PC-9 (cell line): ENCODE results near the gene RAB31. TPM values are rescaled to one million over a fixed set of nuclear protein-coding genes. Genes with fewer than 3 reads are reported as not detected.

ENCODE experiments used
- BruUV-seq: library from RNA; stranded (reverse); fragments of 400-500 nt; replicated peaks from 2 replicates; lab custom pipeline; 2021; lab: Mats Ljungman, UMichigan
- CTCF ChIA-PET: fragments of 300-600 bp; sonication (Branson Sonifier 250); formaldehyde crosslinking; loops from one replicate; lab custom pipeline; 2022; ENCODE audit warnings: antibody characterized with exemption; lab: Charles Lee
- POLR2A ChIA-PET: fragments of 300-600 bp; sonication (Branson Sonifier 250); formaldehyde crosslinking; loops from one replicate; lab custom pipeline; 2022; ENCODE audit warnings: antibody characterized with exemption; ENCODE audit not compliant: unreplicated experiment; lab: Charles Lee
- DNase-seq, 2 experiments: peaks; one replicate each; pipeline versions ENCODE4 v3.0.0 to v3.0.0-alpha.2; 2015 to 2022; ENCODE audit warnings: mixed read lengths in 1 of 2
- H2AFZ ChIP-seq: fragments of 200-600 bp; sonication (generic); 2 replicates; pipeline ENCODE4 v1.8.1; 2017; ENCODE audit warnings: antibody characterized with exemption
- H3F3A ChIP-seq: fragments of 200-600 bp; sonication (generic); 2 replicates; pipeline ENCODE4 v1.8.1; 2017; ENCODE audit warnings: antibody characterized with exemption, mild to moderate bottlenecking, low read depth; ENCODE audit not compliant: insufficient read depth
- H3K27ac ChIP-seq: fragments of 200-600 bp; sonication (generic); 2 replicates; pipeline ENCODE4 v1.6.1; 2016; ENCODE audit warnings: mixed run types
- H3K27me3 ChIP-seq: fragments of 200-600 bp; sonication (generic); 2 replicates; pipeline ENCODE4 v1.6.1; 2016; ENCODE audit warnings: low read depth, mixed run types; ENCODE audit not compliant: insufficient read depth
- H3K36me3 ChIP-seq: fragments of 200-600 bp; sonication (generic); 2 replicates; pipeline ENCODE4 v1.6.1; 2016; ENCODE audit warnings: low read depth, mixed run types
- H3K4me1 ChIP-seq: fragments of 200-600 bp; sonication (generic); replicated peaks from 2 replicates; pipeline ENCODE4 v1.6.1; 2016; ENCODE audit warnings: mixed run types; ENCODE audit not compliant: insufficient read depth
- H3K4me2 ChIP-seq: fragments of 200-600 bp; sonication (generic); 2 replicates; pipeline ENCODE4 v1.6.1; 2017; ENCODE audit warnings: mixed run types
- H3K4me3 ChIP-seq: fragments of 200-600 bp; sonication (generic); 2 replicates; pipeline ENCODE4 v1.6.1; 2016; ENCODE audit warnings: mixed run types
- H3K79me2 ChIP-seq: fragments of 200-600 bp; sonication (generic); 2 replicates; pipeline ENCODE4 v1.6.1; 2017; ENCODE audit warnings: low read depth, mixed run types
- H3K9me2 ChIP-seq: fragments of 200-600 bp; sonication (generic); 2 replicates; pipeline ENCODE4 v1.8.1; 2017; ENCODE audit warnings: mild to moderate bottlenecking; ENCODE audit not compliant: insufficient read depth
- H3K9me3 ChIP-seq: fragments of 200-600 bp; sonication (generic); 2 replicates; pipeline ENCODE4 v1.8.1; 2016; ENCODE audit warnings: low read depth; ENCODE audit not compliant: insufficient read depth
- H4K20me1 ChIP-seq: fragments of 200-600 bp; sonication (generic); 2 replicates; pipeline ENCODE4 v1.8.1; 2017; ENCODE audit not compliant: insufficient read depth
- CTCF ChIP-seq: fragments of 200-600 bp; sonication (generic); conservative IDR thresholded peaks from 2 replicates; pipeline ENCODE4 v1.6.1; 2017; ENCODE audit warnings: mixed run types, antibody characterized with exemption, mild to moderate bottlenecking, moderate library complexity
- EZH2 ChIP-seq: fragments of 200-600 bp; sonication (generic); IDR thresholded peaks from 2 replicates; pipeline ENCODE4 v1.8.0; 2017; ENCODE audit warnings: antibody characterized with exemption, low read depth
- intact Hi-C: fragments of 100-400 bp; cut with micrococcal nuclease; formaldehyde crosslinking; loops from one replicate; pipeline ENCODE4 v1.10.0; 2022; ENCODE audit not compliant: unreplicated experiment
- total RNA-seq: library from RNA; stranded (reverse); gene quantifications from 2 replicates; pipeline ENCODE4 v1.2.3, GENCODE V29; 2021

The RAB31 gene
- total RNA-seq, 1 experiment from 2014 or later = 51.0 TPM

GRCh38 chr18:9841752-9842151 is 133.7 kb downstream of the RAB31 start:
- ChIA-PET POLR2A (no interaction called here), CTCF (no interaction called here)
- peak in 1 of 2 experiments; percentile 8 for DNase-seq
- intact Hi-C loops = no loop called here
- no peaks in the 10 kb centered on the region for H3K9me2 ChIP-seq
- H4K20me1 ChIP-seq = no peaks in the 10 kb centered on the region
- no peaks in the 10 kb centered on the region for H3K79me2 ChIP-seq
- H3F3A ChIP-seq = peaks cover 20% of the 10 kb centered on the region
- peaks cover 6% of the 10 kb centered on the region; the same call in 1 of the 2 replicates for H3K36me3 ChIP-seq
- H3K4me1 ChIP-seq = peaks cover 31% of the 10 kb centered on the region
- no TSS peak for BruUV-seq
- no peak overlapping the region for H3K4me2 ChIP-seq
- H2AFZ ChIP-seq = no peak overlapping the region
- H3K27me3 ChIP-seq = no peaks in the 10 kb centered on the region
- TF ChIP-seq CTCF = no peak
- no peak for TF ChIP-seq EZH2
- H3K27ac ChIP-seq = no peak overlapping the region
- no peak overlapping the region for H3K4me3 ChIP-seq
- no peaks in the 10 kb centered on the region for H3K9me3 ChIP-seq

- no peaks in the 10 kb centered on the region for H3K9me3 ChIP-seq
- H4K20me1 ChIP-seq = no peaks in the 10 kb centered on the region
- H3K4me2 ChIP-seq = no peak overlapping the region
- ChIA-PET CTCF (no interaction called here), POLR2A (no interaction called here)
- H3K27me3 ChIP-seq = no peaks in the 10 kb centered on the region
- no peak overlapping the region for H3K4me3 ChIP-seq
- intact Hi-C loops = no loop called here
- DNase-seq = peak in 1 of 2 experiments; percentile 11
- no peak for TF ChIP-seq CTCF
- no peak for TF ChIP-seq EZH2
- no TSS peak for BruUV-seq
- no peaks in the 10 kb centered on the region for H3K9me2 ChIP-seq
- H3K36me3 ChIP-seq = peaks cover 7% of the 10 kb centered on the region; the same call in 1 of the 2 replicates
- H3F3A ChIP-seq = peaks cover 20% of the 10 kb centered on the region
- H3K79me2 ChIP-seq = no peaks in the 10 kb centered on the region
- no peak overlapping the region for H2AFZ ChIP-seq
- H3K4me1 ChIP-seq = peaks cover 30% of the 10 kb centered on the region
- H3K27ac ChIP-seq = no peak overlapping the region
These were observed 134.3 kb downstream of the RAB31 start for GRCh38 chr18:9842448-9842847.

GRCh38 chr18:9845256-9845655 is 137.2 kb downstream of the RAB31 start:
- peaks cover 13% of the 10 kb centered on the region; the same call in 1 of the 2 replicates for H3K36me3 ChIP-seq
- CTCF ChIA-PET = no interaction called here

More at GRCh38 chr18:9845256-9845655, 137.2 kb downstream of the RAB31 start:
- TF ChIP-seq EZH2 (no peak), CTCF (no peak)
- Histone ChIP-seq H2AFZ (no peak overlapping the region), H3K27ac (no peak overlapping the region), H3K9me2 (no peaks in the 10 kb centered on the region), H3K4me3 (no peak overlapping the region), H3K27me3 (no peaks in the 10 kb centered on the region), H4K20me1 (no peaks in the 10 kb centered on the region), H3K79me2 (peaks cover under 1% of the 10 kb centered on the region; the same call in 1 of the 2 replicates), H3K4me2 (no peak overlapping the region), H3K4me1 (peaks cover 37% of the 10 kb centered on the region), H3F3A (peaks cover 38% of the 10 kb centered on the region), H3K9me3 (no peaks in the 10 kb centered on the region)
- POLR2A ChIA-PET = interaction anchor here (0.6 kb wide), 1 partner anchor 71 kb away, joined by 3 read pairs; no protein-coding TSS in a partner anchor
- intact Hi-C loops = loop anchor here (5.0 kb wide), 1 partner anchor 103 kb away; no protein-coding TSS in a partner anchor
- DNase-seq = peak in 1 of 2 experiments; percentile 6
- no TSS peak for BruUV-seq
